SU-DHL-6 (cell line): ENCODE results near the gene PKDREJ.

Source experiments
- EZH2phosphoT487 ChIP-seq: fragments of 200-600 bp; sonication (generic), shearing (Covaris generic); conservative IDR thresholded peaks from 2 replicates; pipeline ENCODE4 v1.6.1; 2018; ENCODE audit warnings: mild to moderate bottlenecking, antibody characterized with exemption, low read length, moderate library complexity, mixed read lengths
- TF ChIP-seq, protein P1 (sequence below): fragments of 200-600 bp; sonication (generic); IDR thresholded peaks from one replicate; pipeline ENCODE4 v1.5.1; 2017; ENCODE audit warnings: antibody characterized with exemption, mild to moderate bottlenecking, low read length, moderate library complexity; ENCODE audit not compliant: insufficient read depth, poor library complexity, severe bottlenecking

DNA sequence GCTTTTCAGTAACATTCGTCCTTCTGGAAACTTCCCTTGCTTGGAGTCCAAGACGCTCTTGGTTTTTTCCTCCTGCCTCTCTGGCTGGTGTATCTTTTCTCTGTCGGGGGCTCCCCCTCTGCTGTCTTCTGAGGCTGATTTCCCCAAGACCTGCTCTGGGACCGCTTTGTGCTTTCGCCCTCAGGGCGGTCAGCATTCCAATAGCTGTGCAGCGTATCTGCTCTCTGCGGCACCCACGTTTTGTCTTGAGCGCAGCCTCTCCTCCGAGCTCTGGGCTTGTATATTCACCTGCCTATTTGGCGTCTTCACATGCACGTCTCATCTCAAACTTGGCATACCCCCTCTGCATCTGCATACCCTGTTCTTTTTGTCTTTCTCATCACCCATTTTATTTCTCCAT lies 36.0 kb upstream of the PKDREJ start:
- TF ChIP-seq, protein P1, sequence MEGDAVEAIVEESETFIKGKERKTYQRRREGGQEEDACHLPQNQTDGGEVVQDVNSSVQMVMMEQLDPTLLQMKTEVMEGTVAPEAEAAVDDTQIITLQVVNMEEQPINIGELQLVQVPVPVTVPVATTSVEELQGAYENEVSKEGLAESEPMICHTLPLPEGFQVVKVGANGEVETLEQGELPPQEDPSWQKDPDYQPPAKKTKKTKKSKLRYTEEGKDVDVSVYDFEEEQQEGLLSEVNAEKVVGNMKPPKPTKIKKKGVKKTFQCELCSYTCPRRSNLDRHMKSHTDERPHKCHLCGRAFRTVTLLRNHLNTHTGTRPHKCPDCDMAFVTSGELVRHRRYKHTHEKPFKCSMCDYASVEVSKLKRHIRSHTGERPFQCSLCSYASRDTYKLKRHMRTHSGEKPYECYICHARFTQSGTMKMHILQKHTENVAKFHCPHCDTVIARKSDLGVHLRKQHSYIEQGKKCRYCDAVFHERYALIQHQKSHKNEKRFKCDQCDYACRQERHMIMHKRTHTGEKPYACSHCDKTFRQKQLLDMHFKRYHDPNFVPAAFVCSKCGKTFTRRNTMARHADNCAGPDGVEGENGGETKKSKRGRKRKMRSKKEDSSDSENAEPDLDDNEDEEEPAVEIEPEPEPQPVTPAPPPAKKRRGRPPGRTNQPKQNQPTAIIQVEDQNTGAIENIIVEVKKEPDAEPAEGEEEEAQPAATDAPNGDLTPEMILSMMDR: no peak
- TF ChIP-seq EZH2phosphoT487: no peak
